HG03159 (cell line): ENCODE measurements around the gene SLC10A7.

Source experiments
- ATAC-seq: cut with Tn5 transposase; IDR thresholded peaks from one replicate; pipeline ENCODE4 v1.9.1; 2021; ENCODE audit warnings: mild to moderate bottlenecking, moderate library complexity; ENCODE audit not compliant: unreplicated experiment

SLC10A7 gene

DNA sequence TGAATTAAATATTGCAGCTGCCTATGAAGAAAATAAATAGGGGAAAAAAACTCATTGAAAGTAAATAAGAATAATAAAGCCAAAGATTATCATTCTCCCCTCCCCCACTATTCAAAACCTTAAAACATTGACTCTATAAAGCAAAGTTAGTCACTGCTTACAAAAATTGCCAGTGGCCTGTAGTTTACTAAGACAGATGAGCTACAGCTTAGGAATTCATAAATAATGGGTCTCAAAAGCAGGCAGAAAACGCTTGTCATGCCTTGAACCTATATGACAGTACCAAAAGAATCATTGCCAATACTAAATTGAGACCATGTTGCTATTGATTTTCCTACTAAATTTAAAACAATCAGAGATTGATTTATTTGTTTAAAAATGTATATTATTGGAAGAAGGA lies 78.9 kb downstream of the SLC10A7 start:
- ATAC-seq = no peak

DNA sequence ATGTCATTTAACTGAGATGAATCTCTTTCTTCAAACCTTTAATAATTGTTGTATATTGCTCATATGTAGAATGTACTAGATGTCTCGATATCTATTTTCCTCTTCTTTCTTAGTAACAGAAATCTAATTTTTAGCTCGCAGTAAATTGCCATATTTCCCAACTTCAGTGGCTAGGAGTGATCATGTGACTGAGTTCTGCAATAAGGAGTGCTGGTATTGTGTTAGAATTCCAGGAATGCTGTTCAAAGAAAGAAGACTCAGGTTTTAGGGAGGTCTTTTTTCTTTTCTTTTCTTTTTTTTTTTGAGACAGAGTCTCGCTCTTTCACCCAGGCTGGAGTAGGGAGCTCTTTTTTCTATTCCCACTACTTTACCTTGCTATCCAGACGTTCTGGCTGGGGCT lies 81.7 kb downstream of the SLC10A7 start:
- ATAC-seq = no peak

DNA sequence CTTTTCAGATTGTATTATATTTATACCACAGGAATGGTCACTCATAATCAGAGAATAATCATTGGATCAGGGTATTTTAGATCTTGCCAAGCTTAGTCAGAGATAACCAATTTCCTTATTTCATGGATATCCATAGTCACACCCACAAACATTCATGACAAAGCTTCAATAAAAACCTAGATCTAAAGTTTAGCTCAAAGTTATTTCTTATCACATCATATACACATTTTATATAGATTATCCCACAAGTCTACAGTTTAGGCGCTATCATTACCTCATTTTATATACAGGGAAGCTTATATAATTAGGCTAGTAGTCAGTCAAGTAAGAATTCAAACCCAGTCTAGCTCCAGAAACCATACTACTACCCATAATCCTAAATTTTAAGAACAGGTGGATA lies 82.3 kb downstream of the SLC10A7 start:
- no peak for ATAC-seq

DNA sequence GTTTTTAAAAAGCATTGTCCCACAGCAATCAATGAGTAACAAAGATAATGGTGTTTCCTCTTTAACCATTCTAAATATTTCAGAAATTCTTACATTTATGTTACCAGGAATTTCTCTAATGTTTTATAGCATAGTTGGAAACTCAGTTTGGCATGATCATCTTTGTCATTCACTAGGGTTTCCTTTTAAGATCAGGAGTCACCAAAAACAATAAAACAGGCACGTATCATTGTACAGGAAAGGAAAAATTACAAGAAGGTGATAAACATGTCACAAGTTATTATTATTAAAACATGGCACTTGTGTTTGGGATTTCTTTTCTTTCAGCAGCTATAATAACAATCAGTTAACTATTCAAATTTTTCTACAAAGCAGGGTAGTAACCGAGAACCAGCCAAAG lies 84.0 kb downstream of the SLC10A7 start:
- ATAC-seq = no peak

DNA sequence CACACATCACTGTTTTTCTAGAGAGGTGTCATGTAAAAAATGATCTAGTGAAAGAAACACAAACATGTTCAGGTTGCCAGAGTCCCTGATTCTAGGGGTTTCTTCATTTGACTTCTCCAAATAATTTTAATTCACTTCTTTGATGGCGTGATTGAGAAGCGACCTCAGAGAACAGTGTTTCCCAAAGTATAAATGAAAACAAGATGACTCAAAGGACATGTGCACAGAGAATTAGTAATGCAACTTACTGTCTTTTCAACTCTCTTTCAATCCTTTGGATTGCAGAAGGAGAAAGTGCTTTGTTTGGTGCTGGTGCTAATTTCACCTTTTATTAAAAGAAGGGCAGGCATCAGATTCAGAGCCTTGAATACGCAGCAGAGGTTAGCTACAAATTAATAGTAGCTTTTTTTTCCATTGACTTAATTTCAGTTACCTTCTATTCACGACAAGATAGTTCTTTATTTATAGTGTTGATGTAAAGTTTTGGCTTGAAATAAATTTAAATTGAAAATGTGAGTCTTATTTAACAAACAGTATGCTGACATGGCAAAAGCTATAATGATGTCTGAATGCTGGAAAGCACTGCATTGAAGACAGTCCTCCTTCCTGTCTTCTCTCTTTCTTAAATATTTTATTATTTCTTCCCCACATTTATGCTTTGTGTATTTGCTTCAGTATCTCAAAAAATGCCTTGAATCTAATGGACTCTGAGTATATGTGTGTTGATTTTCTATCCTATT lies 85.1 kb downstream of the SLC10A7 start:
- ATAC-seq = no peak

DNA sequence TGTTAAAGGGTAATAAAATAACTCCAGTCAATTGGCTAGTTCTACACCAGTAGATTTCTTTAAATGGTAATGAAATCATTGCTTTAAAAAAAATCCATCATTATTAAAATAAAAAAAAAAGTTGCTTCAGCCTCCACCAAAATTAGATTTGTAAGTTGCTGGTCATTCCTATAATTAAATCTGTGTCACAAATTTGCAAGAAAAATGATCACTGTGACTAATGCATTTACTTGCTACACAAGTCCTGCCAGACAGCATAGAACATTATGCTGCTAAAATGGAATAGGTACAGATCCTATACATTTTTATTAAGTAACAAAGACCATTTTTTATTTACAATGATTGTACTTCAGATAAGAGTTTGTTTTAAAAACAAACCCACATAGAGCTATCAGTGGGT lies 85.8 kb downstream of the SLC10A7 start:
- ATAC-seq = no peak

DNA sequence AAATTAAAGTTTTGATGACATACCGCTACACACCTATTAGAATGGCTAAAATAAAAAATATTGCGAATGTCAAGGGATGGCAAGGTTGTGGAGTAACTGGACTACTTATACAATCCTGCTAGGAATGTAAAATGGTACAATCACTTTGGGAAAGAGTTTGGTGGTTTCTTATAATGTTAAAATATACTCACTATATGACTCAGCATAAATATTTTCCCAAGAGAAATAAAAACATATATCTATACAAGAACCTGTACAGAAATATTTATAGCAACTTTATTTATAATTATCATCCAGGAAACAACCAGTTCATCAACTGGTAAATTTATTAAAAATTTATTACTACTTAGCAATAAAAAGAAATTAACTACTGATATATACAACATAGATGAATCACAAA lies 89.7 kb downstream of the SLC10A7 start:
- no peak for ATAC-seq

DNA sequence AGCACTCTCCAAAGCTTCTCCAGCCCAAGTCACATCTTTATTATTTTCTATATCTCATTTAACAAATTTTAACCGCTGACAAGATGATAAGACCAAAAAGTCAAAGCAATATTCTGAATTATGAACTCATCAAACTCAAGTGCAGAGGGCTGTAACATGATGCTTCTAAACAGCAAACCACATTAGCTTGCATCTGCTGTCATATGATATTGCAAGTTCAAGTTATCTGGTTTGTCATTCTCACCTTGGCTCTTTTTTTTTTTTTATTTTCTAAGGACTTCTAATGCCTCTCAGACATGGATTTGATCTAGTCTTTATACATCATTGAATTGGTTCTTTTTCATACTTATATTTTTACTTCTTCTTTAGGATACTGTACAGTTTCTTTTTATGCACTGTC lies 93.4 kb downstream of the SLC10A7 start:
- ATAC-seq = no peak

DNA sequence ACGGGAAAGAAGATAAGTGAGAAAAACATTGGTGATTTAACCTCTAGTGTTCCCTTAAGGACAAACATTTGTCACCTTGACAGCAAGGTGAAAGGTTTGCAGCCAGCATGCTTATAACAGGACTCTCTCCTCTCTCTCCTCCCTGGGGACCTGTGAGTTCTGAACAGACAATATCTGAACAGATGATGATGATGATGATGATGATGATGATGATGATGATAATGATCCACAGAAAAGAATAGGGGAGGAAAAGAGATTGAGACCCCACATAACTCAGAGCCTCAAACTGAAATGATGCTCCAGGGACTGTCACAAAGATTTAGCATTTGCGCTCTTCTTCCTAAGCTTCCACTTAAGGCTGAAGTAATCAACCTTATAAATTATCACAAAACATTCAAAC lies 103.9 kb downstream of the SLC10A7 start:
- no peak for ATAC-seq

DNA sequence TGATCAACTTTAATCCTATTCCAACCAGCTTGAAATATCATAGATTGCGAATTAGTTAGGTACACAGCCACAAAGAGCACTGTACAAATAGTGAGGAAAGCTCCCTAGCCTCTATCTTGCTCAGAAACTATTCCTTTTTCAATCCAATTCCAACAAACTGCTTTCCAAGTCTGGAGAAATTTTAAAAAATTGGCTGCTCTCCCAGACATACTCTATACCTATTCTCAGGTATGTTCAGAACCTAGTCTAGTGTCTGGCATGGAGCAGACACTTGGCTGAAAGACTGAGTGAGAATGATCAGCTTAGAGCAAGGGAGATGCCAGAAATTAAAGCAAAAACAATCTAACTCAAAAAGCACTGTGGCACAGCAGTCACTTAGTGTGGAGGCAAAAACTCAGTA lies 105.9 kb downstream of the SLC10A7 start:
- ATAC-seq = no peak

DNA sequence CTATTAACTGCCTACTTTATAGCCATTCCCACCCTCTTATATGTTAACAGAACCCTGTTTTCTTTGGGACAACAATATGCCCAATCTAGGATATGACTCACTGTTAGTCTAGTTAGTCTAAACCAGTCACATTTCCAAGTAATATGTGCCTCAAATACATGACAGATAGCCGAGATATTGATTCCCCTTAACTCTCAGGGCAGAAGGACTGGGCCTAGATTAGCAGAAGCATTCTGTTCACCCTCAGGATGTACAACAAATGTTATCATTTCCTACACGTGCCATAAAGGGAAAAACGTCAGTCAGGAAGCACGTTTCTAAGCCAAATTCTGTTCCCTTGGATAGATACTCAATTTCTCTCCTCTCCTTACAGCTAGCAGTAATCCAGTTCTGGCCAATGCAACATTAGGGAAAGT lies 114.1 kb downstream of the SLC10A7 start:
- ATAC-seq = no peak

DNA sequence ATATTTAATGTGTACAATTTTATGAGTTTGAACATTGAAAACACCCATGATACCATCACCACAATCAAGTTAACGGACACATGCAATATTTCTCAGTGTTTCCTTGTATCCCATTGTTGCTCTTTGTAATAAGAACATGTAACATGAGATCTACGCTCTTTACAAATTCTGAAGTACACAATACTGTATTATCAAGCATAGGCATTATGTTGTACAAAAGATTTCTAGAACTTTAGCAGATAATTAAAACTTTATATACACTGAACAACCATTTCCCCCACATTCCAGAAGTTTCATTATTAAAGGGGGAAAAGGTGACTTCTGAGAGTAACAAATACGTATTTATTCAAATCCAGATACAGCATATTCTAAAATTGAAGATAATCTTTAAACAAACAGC lies 114.5 kb downstream of the SLC10A7 start:
- no peak for ATAC-seq

DNA sequence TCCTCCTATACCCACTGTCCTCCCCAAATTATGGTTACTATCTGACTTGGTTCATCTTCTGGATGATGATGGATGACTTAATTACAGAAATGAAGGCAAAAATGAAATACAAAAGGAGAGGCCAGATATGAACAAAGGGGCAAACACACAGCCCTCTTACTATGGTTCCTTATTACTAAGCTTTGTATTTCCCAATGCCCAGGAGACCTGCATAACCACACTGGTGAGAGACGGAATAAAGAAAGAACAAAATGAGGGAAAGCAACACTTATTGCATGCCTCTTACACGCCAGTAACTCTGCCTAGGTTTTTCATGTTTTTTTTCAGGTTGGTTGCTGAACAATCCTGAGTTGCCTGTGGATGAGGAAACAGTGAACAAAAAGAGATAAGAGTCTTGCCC lies 120.5 kb downstream of the SLC10A7 start:
- ATAC-seq = no peak

DNA sequence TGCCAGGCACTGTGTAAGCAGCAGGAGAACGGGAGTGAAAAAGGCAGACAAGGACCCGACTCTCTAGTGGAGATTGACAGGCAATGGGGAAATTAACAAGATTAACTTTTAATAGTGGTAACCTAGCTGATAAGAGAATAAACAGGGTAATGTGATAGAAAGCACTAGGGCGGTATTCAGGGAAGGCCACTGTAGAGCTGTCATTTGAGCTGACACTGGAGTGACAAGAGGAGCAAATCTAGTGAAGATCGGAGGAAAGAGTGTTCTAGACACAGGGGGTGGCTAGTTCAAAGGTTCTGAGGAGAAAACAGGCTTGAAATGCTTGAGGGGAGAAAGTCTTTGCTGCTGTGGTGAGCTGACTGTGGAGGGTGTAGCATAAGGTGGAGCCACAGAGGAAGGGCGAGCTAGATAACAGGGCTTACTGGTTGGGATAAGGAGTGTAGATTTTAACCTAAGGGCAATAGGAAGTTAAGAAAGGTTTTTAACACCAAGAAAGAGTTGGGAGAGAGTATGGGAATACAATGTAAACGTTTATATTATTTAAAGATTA lies 122.8 kb downstream of the SLC10A7 start:
- no peak for ATAC-seq

DNA sequence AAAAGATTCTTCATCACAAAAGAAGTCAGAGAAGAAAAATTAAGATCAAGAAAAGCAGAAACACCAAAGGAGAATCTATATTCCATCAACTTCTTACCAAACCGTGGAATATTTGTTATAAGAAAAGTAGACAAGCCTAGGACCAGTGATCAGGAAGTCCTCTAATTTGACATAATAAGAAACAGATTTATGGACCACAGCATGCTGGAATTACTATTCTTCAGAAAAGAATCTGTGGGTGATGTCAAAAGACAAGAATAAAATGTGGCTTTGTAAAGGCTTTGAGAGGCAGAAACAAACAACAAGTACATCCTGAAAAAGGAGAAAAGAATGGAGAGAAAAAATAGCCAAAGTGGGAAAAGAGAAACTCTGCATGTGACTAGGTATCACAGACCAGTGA lies 123.3 kb downstream of the SLC10A7 start:
- no peak for ATAC-seq

DNA sequence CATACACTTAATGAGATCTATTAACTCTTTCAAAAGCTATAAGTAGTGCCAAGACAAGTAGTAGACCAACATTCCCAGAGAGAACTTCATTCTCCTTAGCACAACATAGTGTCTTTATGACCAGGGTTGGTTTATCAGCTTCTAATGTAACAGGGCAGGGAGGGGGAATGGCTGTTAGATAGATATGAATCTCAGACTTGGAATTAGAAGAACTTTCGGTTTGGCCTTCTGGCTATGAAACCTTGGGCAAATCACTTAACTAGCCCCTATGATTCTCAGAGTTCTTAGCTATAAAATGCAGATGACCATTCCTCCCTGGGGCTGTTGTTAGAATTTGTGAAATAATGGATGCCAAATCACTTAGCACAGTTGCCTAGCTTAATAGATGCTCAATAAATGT lies 132.2 kb downstream of the SLC10A7 start:
- no peak for ATAC-seq

DNA sequence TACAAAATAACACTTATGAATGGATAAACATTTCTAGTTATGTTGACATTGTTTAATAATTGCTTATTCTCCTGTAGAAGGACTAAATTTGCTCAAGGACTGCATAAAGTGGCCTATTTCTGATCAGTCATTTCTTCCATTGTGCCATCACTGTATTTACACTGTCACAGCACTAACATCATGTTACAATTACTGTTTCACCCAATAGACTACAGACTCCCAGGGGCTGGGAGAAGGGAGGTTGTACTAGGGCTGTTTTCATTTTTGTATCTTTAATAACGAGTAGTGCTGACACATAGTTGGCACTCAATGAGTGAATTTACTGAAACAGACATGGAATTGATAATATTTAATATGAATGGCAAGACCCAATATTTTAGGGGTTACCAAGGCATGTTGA lies 139.5 kb downstream of the SLC10A7 start:
- no peak for ATAC-seq

DNA sequence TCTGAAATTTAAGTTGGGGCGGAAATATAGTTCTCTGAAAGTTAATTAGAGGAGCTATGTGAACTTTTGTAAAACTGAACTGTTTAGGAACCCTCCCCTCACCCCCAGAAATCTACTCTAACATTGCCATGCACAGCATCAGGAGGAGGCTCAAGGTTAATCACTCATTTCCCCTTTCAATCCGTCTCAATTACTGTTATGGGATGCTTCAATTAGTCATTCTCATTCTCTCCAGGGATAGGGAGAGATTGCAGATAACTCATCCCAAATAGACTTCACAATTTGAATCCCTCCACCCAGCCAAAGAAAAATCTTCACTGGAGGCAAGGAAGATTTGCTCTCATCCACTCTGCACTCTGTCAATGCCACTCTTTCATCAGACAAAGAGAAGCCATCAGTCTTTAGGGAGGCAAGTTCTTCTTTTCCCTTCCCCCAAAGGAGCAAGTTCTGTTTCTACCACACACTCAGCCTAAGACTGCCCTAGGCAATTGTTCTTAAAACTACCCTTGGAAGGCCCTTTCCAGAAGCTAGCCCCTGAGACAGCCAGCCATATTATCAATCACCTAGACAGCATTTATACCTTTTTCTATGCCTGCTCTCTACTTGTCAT lies 140.4 kb downstream of the SLC10A7 start:
- no peak for ATAC-seq

DNA sequence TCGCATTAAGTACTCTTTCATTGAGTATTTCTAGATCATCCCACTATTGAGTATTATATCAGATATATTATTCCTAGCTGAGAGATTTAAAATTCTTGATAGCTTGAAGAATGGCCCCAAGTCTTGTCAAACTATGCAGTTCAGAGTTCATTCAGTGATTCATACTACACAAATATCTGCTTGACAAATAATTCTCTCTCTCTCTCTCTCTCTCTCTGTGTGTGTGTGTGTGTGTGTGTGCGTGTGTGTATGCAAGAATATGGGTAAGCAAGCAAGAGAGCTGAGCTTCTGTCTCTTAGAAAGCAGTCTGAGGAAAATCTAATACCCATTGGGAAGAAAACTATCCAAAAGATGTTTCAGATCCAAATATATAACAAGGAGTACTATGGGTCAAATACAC lies 142.0 kb downstream of the SLC10A7 start:
- no peak for ATAC-seq

DNA sequence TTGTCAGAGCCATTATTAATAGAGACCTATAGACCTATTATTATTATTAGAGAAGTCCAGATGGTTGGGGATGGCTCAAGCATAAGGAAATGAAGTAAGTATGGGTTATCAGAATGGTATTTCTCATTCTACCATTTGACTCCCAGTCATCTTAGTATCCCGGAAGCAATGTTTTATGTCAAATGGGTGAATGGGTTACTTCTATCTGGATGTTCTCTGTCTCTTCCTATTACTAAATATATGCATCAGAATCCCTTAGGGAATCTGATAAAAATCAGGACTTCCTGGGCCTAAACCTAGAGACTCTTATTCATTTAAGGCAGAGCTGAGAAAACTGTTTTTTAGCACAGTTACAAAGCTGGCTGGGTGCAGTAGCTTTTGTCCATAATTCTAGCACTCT lies 149.9 kb downstream of the SLC10A7 start:
- no peak for ATAC-seq

DNA sequence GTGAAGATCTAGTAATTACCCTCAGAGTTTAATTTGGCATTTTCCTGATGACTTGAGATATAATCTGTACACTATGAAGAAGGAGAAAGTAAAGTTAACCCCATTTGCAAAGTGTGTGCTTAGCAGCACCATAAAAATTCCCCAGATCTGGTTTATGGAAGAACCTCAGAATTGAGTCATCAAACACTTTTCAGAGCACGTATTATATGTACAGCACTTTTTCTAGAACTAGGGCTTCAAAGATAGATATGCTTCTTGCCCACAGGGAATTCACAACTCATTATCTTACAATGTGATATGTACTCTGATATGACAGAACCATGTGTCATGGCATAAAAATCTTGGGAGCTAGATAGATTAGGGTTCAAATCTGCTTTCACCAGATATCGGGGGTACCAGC lies 150.9 kb downstream of the SLC10A7 start:
- no peak for ATAC-seq

DNA sequence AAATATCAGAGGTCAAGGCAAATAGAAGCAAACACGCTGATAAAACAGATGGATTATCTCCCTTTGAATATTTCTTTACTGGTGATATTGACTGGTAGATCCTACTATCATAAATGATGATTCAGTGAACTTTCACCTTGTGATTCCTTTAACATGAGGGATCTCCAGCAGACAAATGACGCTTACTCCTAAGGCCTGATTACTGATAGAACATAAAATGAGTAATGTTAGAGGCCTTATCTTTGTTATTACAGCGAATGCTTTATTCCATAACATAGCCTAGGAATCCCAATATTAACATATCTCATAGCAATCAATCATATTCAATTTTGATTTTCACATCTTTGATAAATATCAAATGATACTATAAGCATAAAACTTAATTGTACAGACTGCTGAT lies 152.3 kb downstream of the SLC10A7 start:
- no peak for ATAC-seq

DNA sequence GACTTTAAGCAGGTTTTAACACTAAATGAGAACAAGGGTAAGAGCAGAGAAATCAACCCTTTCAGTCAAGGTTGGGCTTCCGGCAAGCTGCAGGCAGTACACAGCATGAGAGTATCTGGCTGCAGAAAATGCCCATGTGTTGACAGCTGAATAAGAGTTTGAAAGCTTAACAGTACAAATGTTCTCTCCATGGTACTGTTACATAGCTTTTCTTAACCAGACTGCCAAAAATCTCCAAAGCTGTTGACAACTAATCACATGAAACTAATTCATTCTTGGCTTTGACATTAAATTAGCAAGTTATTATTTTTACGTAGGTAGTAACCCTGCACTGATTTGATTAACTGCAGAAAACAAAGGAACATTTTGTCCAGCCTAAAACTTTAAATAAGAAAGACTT lies 153.5 kb downstream of the SLC10A7 start:
- ATAC-seq = no peak
